Suprapubic skin (tissue), 4 donors: ENCODE data around the gene SLC15A3. TPM values are rescaled to one million over a fixed set of nuclear protein-coding genes. Genes with fewer than 3 reads are reported as not detected.
A peak's percentile ranks its signal among the peaks of the same experiment; 100 is the strongest.

Experiments used
- DNase-seq, 2 donors: peaks; one replicate each; pipeline ENCODE4 v3.0.0-alpha.2; 2019; ENCODE audit warnings: low spot score in 2 of 2
- H3K27ac ChIP-seq: fragments of 200-600 bp; sonication (generic); one replicate; pipeline ENCODE4 v1.5.1; 2019
- H3K27me3 ChIP-seq: fragments of 200-600 bp; sonication (generic); one replicate; pipeline ENCODE4 v1.5.1; 2019
- H3K36me3 ChIP-seq: fragments of 200-600 bp; sonication (generic); one replicate; pipeline ENCODE4 v1.5.1; 2019
- H3K4me1 ChIP-seq: fragments of 200-600 bp; sonication (generic); one replicate; pipeline ENCODE4 v1.5.1; 2019
- H3K4me3 ChIP-seq: fragments of 200-600 bp; sonication (generic); one replicate; pipeline ENCODE4 v1.5.1; 2019; ENCODE audit warnings: mild to moderate bottlenecking
- H3K9me3 ChIP-seq: fragments of 200-600 bp; sonication (generic); one replicate; pipeline ENCODE4 v1.5.1; 2019
- CTCF ChIP-seq, 2 donors: fragments of 200-600 bp in 1 of 2; fragments of 450-650 bp in 1 of 2; sonication (generic) in 1 of 2; IDR thresholded peaks; one replicate each; pipeline ENCODE4 v1.5.1; 2016 to 2019; ENCODE audit warnings: antibody characterized with exemption in 2 of 2, mild to moderate bottlenecking in 1 of 2, moderate library complexity in 1 of 2
- EP300 ChIP-seq: sonication (generic); formaldehyde crosslinking; IDR thresholded peaks from one replicate; pipeline ENCODE4 v1.6.1; 2017; ENCODE audit warnings: antibody characterized with exemption
- POLR2A ChIP-seq, 2 donors: fragments of 450-650 bp; IDR thresholded peaks; one replicate each; pipeline ENCODE4 v1.6.1; 2017; ENCODE audit warnings: antibody characterized with exemption in 2 of 2, mild to moderate bottlenecking in 2 of 2, moderate library complexity in 2 of 2
- POLR2AphosphoS5 ChIP-seq, 3 donors: sonication (generic); formaldehyde crosslinking; IDR thresholded peaks; one replicate each; pipeline ENCODE4 v1.6.1; 2017; ENCODE audit warnings: antibody characterized with exemption in 3 of 3
- WGBS: methylation state at CpG from one replicate; pipeline ENCODE4 v1.1.5; 2018; 5-methylcytosine and 5-hydroxymethylcytosine counted together
- total RNA-seq, 4 donors: library from RNA; depleted of rRNA; stranded (reverse); fragments of >200 nt; gene quantifications; one replicate each; pipeline ENCODE4 v1.1.0, GENCODE V29; 2016

Gene SLC15A3
- total RNA-seq, 4 donors from 2014 or later = 1.7 to 10.5 (median 9.8) TPM

GRCh38 chr11:60987577-60988277, 35.8 kb upstream of the SLC15A3 start:
- no peaks in the 10 kb centered on the region for H3K4me1 ChIP-seq
- no peak overlapping the region for H3K27ac ChIP-seq
- no peaks in the 10 kb centered on the region for H3K36me3 ChIP-seq
- peak in 1 of 2 donors; percentile 21 for DNase-seq
- no peak overlapping the region for H3K4me3 ChIP-seq
- no peaks in the 10 kb centered on the region for H3K9me3 ChIP-seq
- WGBS = 73% methylated on average over 9 of the region's 9 CpGs
- no peak for TF ChIP-seq POLR2AphosphoS5 (IDR thresholded peaks at IDR 0.05)
- no peak for TF ChIP-seq CTCF (IDR thresholded peaks at IDR 0.05)
- TF ChIP-seq EP300 = no peak
- no peak for TF ChIP-seq POLR2A (IDR thresholded peaks at IDR 0.05)
- peaks cover 13% of the 10 kb centered on the region for H3K27me3 ChIP-seq

GRCh38 chr11:60985991-60986915, 34.3 kb upstream of the SLC15A3 start:
- Histone ChIP-seq H3K27me3 (peaks cover 9% of the 10 kb centered on the region), H3K4me1 (no peaks in the 10 kb centered on the region), H3K9me3 (no peaks in the 10 kb centered on the region), H3K36me3 (no peaks in the 10 kb centered on the region), H3K27ac (no peak overlapping the region), H3K4me3 (no peak overlapping the region)
- TF ChIP-seq POLR2A (IDR thresholded peaks at IDR 0.05) (no peak), POLR2AphosphoS5 (IDR thresholded peaks at IDR 0.05) (no peak), CTCF (IDR thresholded peaks at IDR 0.05) (no peak), EP300 (no peak)
- peak in 1 of 2 donors; percentile 65 for DNase-seq
- WGBS = 63% methylated on average over 17 of the region's 17 CpGs

GRCh38 chr11:60985501-60985900, 33.5 kb upstream of the SLC15A3 start:
- no peak for TF ChIP-seq EP300
- TF ChIP-seq POLR2AphosphoS5 (IDR thresholded peaks at IDR 0.05) = no peak
- TF ChIP-seq POLR2A (IDR thresholded peaks at IDR 0.05) = no peak
- TF ChIP-seq CTCF (IDR thresholded peaks at IDR 0.05) = no peak
- peak in 1 of 2 donors; percentile 24 for DNase-seq
- Histone ChIP-seq H3K4me1 (no peaks in the 10 kb centered on the region), H3K9me3 (no peaks in the 10 kb centered on the region), H3K36me3 (no peaks in the 10 kb centered on the region), H3K4me3 (no peak overlapping the region), H3K27ac (no peak overlapping the region), H3K27me3 (peaks cover 9% of the 10 kb centered on the region)
- WGBS = 81% methylated on average over 2 of the region's 2 CpGs

GRCh38 chr11:60984636-60985035, 32.7 kb upstream of the SLC15A3 start:
- peak in 1 of 2 donors; percentile 44 for DNase-seq
- 46% methylated on average over 4 of the region's 4 CpGs for WGBS
- H3K27ac ChIP-seq = no peak overlapping the region
- H3K4me3 ChIP-seq = no peak overlapping the region
- H3K4me1 ChIP-seq = no peaks in the 10 kb centered on the region
- H3K36me3 ChIP-seq = no peaks in the 10 kb centered on the region
- peaks cover 9% of the 10 kb centered on the region for H3K27me3 ChIP-seq
- H3K9me3 ChIP-seq = no peaks in the 10 kb centered on the region
- TF ChIP-seq POLR2AphosphoS5 (IDR thresholded peaks at IDR 0.05) (no peak), POLR2A (IDR thresholded peaks at IDR 0.05) (no peak), CTCF (IDR thresholded peaks at IDR 0.05) (no peak), EP300 (no peak)

- WGBS = 70% methylated on average over 6 of the region's 6 CpGs
- no peaks in the 10 kb centered on the region for H3K4me1 ChIP-seq
- H3K27ac ChIP-seq = no peak overlapping the region
- H3K27me3 ChIP-seq = peaks cover 9% of the 10 kb centered on the region
- H3K4me3 ChIP-seq = no peak overlapping the region
- H3K36me3 ChIP-seq = no peaks in the 10 kb centered on the region
- no peak for TF ChIP-seq CTCF (IDR thresholded peaks at IDR 0.05)
- peak in 1 of 2 donors; percentile 10 for DNase-seq
- H3K9me3 ChIP-seq = no peaks in the 10 kb centered on the region
These were observed 32.2 kb upstream of the SLC15A3 start for GRCh38 chr11:60984149-60984548.
